ENCODE data around the gene MOGAT1. TPM values are rescaled to one million over a fixed set of nuclear protein-coding genes. Genes with fewer than 3 reads are reported as not detected.

The MOGAT1 gene
- polyA plus RNA-seq, 3 donors = 0.11 TPM; not detected in 2

DNA sequence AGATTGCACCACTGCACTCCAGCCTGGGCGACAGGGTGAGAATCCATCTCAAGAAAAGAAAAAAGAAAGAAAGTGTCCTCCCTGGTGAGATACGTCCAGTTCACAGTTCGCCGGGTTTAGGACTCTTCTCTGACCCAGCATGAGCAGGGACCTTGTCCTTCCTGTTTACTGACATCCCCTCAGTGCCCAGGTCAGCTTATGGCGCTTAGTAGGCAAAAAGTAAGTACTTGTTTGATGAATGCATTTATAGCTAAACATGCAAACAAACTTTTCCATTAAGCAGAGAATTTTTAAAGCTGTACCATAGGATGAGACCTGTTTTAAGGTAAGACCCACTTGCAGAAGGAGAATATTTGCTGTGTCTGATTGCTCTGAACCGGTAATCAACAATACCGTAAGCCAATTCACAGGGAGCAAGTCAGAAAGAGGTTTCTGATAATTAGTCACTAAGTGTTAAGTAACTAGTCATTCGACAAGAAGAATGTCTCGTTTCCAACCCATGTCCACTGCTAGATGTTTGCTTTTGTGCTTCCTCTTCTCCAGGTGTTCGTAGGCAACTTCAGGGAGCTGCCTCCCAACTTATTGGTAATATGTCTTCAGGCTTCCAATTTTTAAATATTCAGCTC is 40.0 kb downstream of the MOGAT1 start:
- 70% methylated on average over 5 of the region's 10 CpGs for WGBS (ENCODE audit: insufficient coverage)
- no peak for TF ChIP-seq CTCF (IDR thresholded peaks at IDR 0.05)
- no peaks in the 10 kb centered on the region for H3K9me3 ChIP-seq (replicated peaks in 1 of 2; ENCODE audit: control insufficient read depth in 1 of 2, insufficient read depth in 1 of 2, low read length in 2 of 2)
- H3K27me3 ChIP-seq (ENCODE audit: control insufficient read depth in 2 of 2, insufficient read depth in 2 of 2, low read length in 2 of 2) = no peaks in the 10 kb centered on the region
- no peak overlapping the region for H3K4me3 Mint-ChIP-seq
- H3K79me2 ChIP-seq (ENCODE audit: insufficient read depth, low read length) = no peaks in the 10 kb centered on the region
- no peak overlapping the region for H3K4me3 ChIP-seq (replicated peaks in 1 of 3; ENCODE audit: low read depth in 2 of 3, low read length in 3 of 3)
- H3K27ac ChIP-seq (ENCODE audit: low read depth in 1 of 2, low read length in 2 of 2) = no peak overlapping the region
- no peak for DNase-seq
- H3K36me3 Mint-ChIP-seq = no peaks in the 10 kb centered on the region
- H3K4me1 Mint-ChIP-seq = peaks cover 41% of the 10 kb centered on the region
- no peak overlapping the region for H2AFZ ChIP-seq (ENCODE audit: insufficient read depth, low read depth, low read length, poor library complexity, severe bottlenecking)
- no peak overlapping the region for H3K9ac ChIP-seq (ENCODE audit: insufficient read depth, low read length, poor library complexity, severe bottlenecking)
- no peaks in the 10 kb centered on the region for H3K9me3 Mint-ChIP-seq
- peaks cover 0 to 3% (median 1%) of the 10 kb centered on the region in 3 donors for H3K27me3 Mint-ChIP-seq (ENCODE audit: low read depth in 3 of 3)
- H4K20me1 ChIP-seq (ENCODE audit: insufficient read depth, low read length) = no peaks in the 10 kb centered on the region
- intact Hi-C loops (cut with micrococcal nuclease) = no loop called here
- no peak overlapping the region for H3K27ac Mint-ChIP-seq
- peaks cover 26 to 30% of the 10 kb centered on the region in 2 donors for H3K4me1 ChIP-seq (ENCODE audit: control insufficient read depth in 1 of 2, insufficient read depth in 2 of 2, low read length in 2 of 2)
- no peak overlapping the region for H3K4me2 ChIP-seq (replicated peaks; ENCODE audit: extremely low read depth, low read length, poor library complexity, severe bottlenecking)
- no peaks in the 10 kb centered on the region for H3K36me3 ChIP-seq (replicated peaks in 1 of 2; ENCODE audit: control insufficient read depth in 1 of 2, insufficient read depth in 2 of 2, low read length in 2 of 2)

DNA sequence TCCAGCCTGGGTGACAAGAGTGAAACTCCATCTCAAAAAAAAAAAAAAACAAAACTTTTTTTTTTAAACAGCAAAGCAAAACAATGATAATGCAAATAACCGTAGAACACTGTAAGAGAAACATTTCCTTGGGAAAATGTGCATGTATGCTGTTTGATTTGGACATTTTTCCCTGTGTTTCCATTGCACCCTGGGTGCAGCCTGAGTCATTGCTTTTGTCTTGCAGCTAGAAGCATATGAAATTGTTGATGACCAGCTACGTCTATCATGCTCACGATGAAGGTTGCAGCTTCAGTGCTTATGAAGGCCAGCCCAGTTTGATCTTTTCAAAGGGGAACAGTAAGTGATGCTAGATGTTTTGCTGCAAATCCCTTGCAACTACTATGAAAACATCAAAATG is 41.5 kb downstream of the MOGAT1 start:
- Histone ChIP-seq H3K9ac (ENCODE audit: insufficient read depth, low read length, poor library complexity, severe bottlenecking) (no peak overlapping the region), H3K27ac (ENCODE audit: low read depth in 1 of 2, low read length in 2 of 2) (no peak overlapping the region), H3K4me1 (ENCODE audit: control insufficient read depth in 1 of 2, insufficient read depth in 2 of 2, low read length in 2 of 2) (peaks cover 22 to 23% of the 10 kb centered on the region in 2 donors), H3K79me2 (ENCODE audit: insufficient read depth, low read length) (no peaks in the 10 kb centered on the region), H4K20me1 (ENCODE audit: insufficient read depth, low read length) (no peaks in the 10 kb centered on the region), H3K36me3 (replicated peaks in 1 of 2; ENCODE audit: control insufficient read depth in 1 of 2, insufficient read depth in 2 of 2, low read length in 2 of 2) (no peaks in the 10 kb centered on the region), H2AFZ (ENCODE audit: insufficient read depth, low read depth, low read length, poor library complexity, severe bottlenecking) (no peak overlapping the region), H3K27me3 (ENCODE audit: control insufficient read depth in 2 of 2, insufficient read depth in 2 of 2, low read length in 2 of 2) (no peaks in the 10 kb centered on the region), H3K4me3 (replicated peaks in 1 of 3; ENCODE audit: low read depth in 2 of 3, low read length in 3 of 3) (no peak overlapping the region), H3K4me2 (replicated peaks; ENCODE audit: extremely low read depth, low read length, poor library complexity, severe bottlenecking) (no peak overlapping the region), H3K9me3 (replicated peaks in 1 of 2; ENCODE audit: control insufficient read depth in 1 of 2, insufficient read depth in 1 of 2, low read length in 2 of 2) (no peaks in the 10 kb centered on the region)
- Mint-ChIP-seq H3K36me3 (no peaks in the 10 kb centered on the region), H3K4me3 (no peak overlapping the region), H3K27ac (no peak overlapping the region), H3K4me1 (peaks cover 25% of the 10 kb centered on the region), H3K9me3 (peaks cover 0 to 2% (median 0%) of the 10 kb centered on the region in 7 donors), H3K27me3 (ENCODE audit: low read depth in 3 of 3) (peaks cover 0 to 3% (median 0%) of the 10 kb centered on the region in 3 donors)
- DNase-seq = no peak
- no peak for TF ChIP-seq CTCF (IDR thresholded peaks at IDR 0.05)
- WGBS (ENCODE audit: insufficient coverage) = 83% methylated on average over 1 of the region's 3 CpGs
- intact Hi-C loops (cut with micrococcal nuclease) = no loop called here
